ENCODE results near the gene CBR1. TPM values are rescaled to one million over a fixed set of nuclear protein-coding genes. Genes with fewer than 3 reads are reported as not detected.

The CBR1 gene
- total and polyA plus RNA-seq, 2 of the 8 experiments (the other 6 are each of a cell fraction or from before 2014, with no cell fraction given), result 1.8 to 207 TPM

DNA sequence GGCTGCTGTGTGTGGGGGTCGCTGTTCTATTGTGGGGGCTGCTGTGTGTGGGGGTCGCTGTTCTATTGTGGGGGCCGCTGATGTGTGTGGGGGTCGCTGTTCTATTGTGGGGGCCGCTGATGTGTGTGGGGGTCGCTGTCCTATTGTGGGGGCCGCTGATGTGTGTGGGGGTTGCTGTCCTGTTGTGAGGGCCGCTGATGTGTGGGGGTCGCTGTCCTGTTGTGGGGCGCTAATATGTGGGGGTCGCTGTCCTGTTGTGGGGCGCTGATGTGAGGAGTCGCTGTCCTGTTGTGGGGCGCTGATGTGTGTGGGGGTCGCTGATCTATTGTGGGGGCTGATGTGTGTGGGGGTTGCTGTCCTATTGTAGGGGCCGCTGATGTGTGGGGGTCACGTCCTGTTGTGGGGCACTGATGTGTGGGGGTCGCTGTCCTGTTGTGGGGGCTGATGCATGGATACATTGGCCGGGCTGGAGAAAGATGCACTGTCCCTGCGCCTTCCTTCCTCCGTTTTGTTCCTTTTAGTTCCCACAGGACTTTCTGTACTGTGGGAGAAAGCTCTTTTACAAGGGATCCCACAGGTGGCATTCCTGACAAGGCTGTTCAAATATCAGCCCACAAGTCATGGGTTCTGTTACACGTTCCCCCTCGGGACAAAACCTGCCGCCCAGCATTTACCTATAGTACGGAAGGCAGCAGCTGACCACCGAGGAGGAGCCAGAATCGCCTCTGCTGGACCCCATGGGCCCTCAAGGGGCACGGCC lies 37.0 kb upstream of the CBR1 start:
- DNase-seq (ENCODE audit: low read depth in 1 of 2, low spot score in 2 of 2) (no peak), FAIRE-seq (no peak)
- Histone ChIP-seq H2BK20ac (ENCODE audit: low read length) (no peak overlapping the region), H2BK5ac (ENCODE audit: low read depth, low read length) (no peak overlapping the region), H2BK120ac (replicated peaks; ENCODE audit: low read depth, low read length) (no peak overlapping the region), H3K27me3 (replicated peaks in 1 of 4; ENCODE audit: control insufficient read depth in 3 of 4, extremely low read depth in 1 of 4, insufficient read depth in 3 of 4, low read length in 3 of 4) (no peaks in the 10 kb centered on the region), H4K8ac (ENCODE audit: extremely low read depth, insufficient read depth, low read length) (peak overlapping the region; percentile 36; the same call in 1 of the 2 replicates), H3K14ac (ENCODE audit: insufficient read length) (no peak overlapping the region), H3K9ac (replicated peaks in 1 of 4; ENCODE audit: extremely low read depth in 1 of 4, low read depth in 3 of 4, low read length in 3 of 4) (no peak overlapping the region), H3K18ac (ENCODE audit: extremely low read depth, low read length) (no peak overlapping the region; the same call in 1 of the 2 replicates), H4K91ac (replicated peaks; ENCODE audit: insufficient read length, low read length) (no peak overlapping the region), H3K36me3 (ENCODE audit: control insufficient read depth in 2 of 4, insufficient read depth in 4 of 4, low read length in 3 of 4) (peaks cover 5 to 35% (median 18%) of the 10 kb centered on the region in 4 experiments), H3K4me3 (ENCODE audit: extremely low read depth in 1 of 4, insufficient read depth in 2 of 4, low read depth in 3 of 4, low read length in 4 of 4) (no peak overlapping the region), H3K4ac (replicated peaks; ENCODE audit: insufficient read length, low read depth, low read length) (no peak overlapping the region), H4K20me1 (replicated peaks in 1 of 2; ENCODE audit: control insufficient read depth in 1 of 2, insufficient read depth in 2 of 2, low read length in 2 of 2) (peaks cover 0 to 1% of the 10 kb centered on the region in 2 experiments), H3K56ac (replicated peaks; ENCODE audit: insufficient read length, low read depth, low read length) (no peak overlapping the region), H2AFZ (ENCODE audit: low read length) (no peak overlapping the region), H3K9me3 (ENCODE audit: insufficient read depth in 2 of 2, low read depth in 1 of 2, low read length in 1 of 2) (no peaks in the 10 kb centered on the region), H2BK15ac (ENCODE audit: low read length) (no peak overlapping the region), H2BK12ac (ENCODE audit: low read depth, low read length) (no peak overlapping the region), H3K79me2 (ENCODE audit: control insufficient read depth in 1 of 2, insufficient read depth in 2 of 2, low read length in 2 of 2) (no peaks in the 10 kb centered on the region), H2AK5ac (ENCODE audit: low read depth, low read length) (no peak overlapping the region), H3K79me1 (ENCODE audit: low read depth, low read length) (no peaks in the 10 kb centered on the region), H3K23ac (ENCODE audit: insufficient read length) (no peak overlapping the region), H3K4me1 (replicated peaks in 1 of 4; ENCODE audit: control insufficient read depth in 3 of 4, insufficient read depth in 4 of 4, low read length in 3 of 4) (peaks cover 0 to 7% (median 2%) of the 10 kb centered on the region in 4 experiments; a peak in 4 of 7 replicates), H3K23me2 (ENCODE audit: low read depth, low read length) (no peaks in the 10 kb centered on the region), H4K5ac (ENCODE audit: insufficient read length, low read depth, low read length) (no peak overlapping the region), H3K4me2 (ENCODE audit: insufficient read depth in 1 of 2, low read depth in 2 of 2, low read length in 2 of 2) (no peak overlapping the region), H3K27ac (ENCODE audit: low read depth, low read length) (no peak overlapping the region)
- WGBS, 2 experiments (ENCODE audit: extremely low coverage in 1 of 2, insufficient coverage in 1 of 2, insufficient read length in 1 of 2, insufficient replicate concordance in 2 of 2, low coverage in 1 of 2, low lambda C conversion rate in 2 of 2, missing lambda C conversion rate in 1 of 2), result 95% methylated on average over 18 of the region's 28 CpGs; no CpG with 5 or more reads in 1 of the 2 experiments
- ChIA-PET POLR2A (ENCODE audit: partially characterized antibody) (interaction anchor here (0.8 to 2.2 kb wide), 5 partner anchors 14 to 75 kb away, joined by 3 to 8 read pairs (median 5); partner anchors contain the start of gene SETD4), CTCF (ENCODE audit: partially characterized antibody) (no interaction called here)
- TF ChIP-seq CBX8 (IDR thresholded peaks at IDR 0.05; ENCODE audit: borderline replicate concordance, low read depth, low read length) (no peak), RXRA (IDR thresholded peaks at IDR 0.05; ENCODE audit: insufficient read depth, low read depth, low read length) (no peak), ASH2L (IDR thresholded peaks at IDR 0.05; ENCODE audit: low read length) (no peak), BRCA1 (IDR thresholded peaks at IDR 0.05; ENCODE audit: low read depth, low read length) (no peak), HDAC6 (IDR thresholded peaks at IDR 0.05; ENCODE audit: low read depth, low read length) (no peak)

Measured in H1 (cell line).